Parathyroid adenoma (tissue), 2 donors: ENCODE measurements around the gene S100A1.
A peak's percentile ranks its signal among the peaks of the same experiment; 100 is the strongest.

Source experiments
- H2AFZ ChIP-seq: fragments of 300-600 bp; sonication (generic); one replicate; pipeline ENCODE4 v1.7.0; 2017; ENCODE audit warnings: antibody characterized with exemption, mild to moderate bottlenecking
- H3K27ac ChIP-seq: fragments of 300-600 bp; sonication (generic); one replicate; pipeline ENCODE4 v1.7.0; 2017
- H3K27me3 ChIP-seq: fragments of 300-600 bp; sonication (generic); one replicate; pipeline ENCODE4 v1.7.0; 2017; ENCODE audit warnings: low read length; ENCODE audit not compliant: control insufficient read depth, insufficient read depth
- H3K36me3 ChIP-seq: fragments of 300-600 bp; sonication (generic); one replicate; pipeline ENCODE4 v1.7.0; 2017; ENCODE audit warnings: low read length; ENCODE audit not compliant: control insufficient read depth, insufficient read depth
- H3K4me1 ChIP-seq: fragments of 300-600 bp; sonication (generic); one replicate; pipeline ENCODE4 v1.7.0; 2017; ENCODE audit warnings: control low read depth
- H3K4me2 ChIP-seq: fragments of 300-600 bp; sonication (generic); one replicate; pipeline ENCODE4 v1.7.0; 2017; ENCODE audit warnings: low read length
- H3K4me3 ChIP-seq: fragments of 300-600 bp; sonication (generic); one replicate; pipeline ENCODE4 v1.7.0; 2017; ENCODE audit warnings: low read depth, low read length
- H3K79me2 ChIP-seq: fragments of 300-600 bp; sonication (generic); one replicate; pipeline ENCODE4 v1.7.0; 2017; ENCODE audit warnings: control low read depth
- H3K9ac ChIP-seq: fragments of 300-600 bp; sonication (generic); one replicate; pipeline ENCODE4 v1.7.0; 2017; ENCODE audit warnings: mild to moderate bottlenecking
- H3K9me3 ChIP-seq: fragments of 300-600 bp; sonication (generic); one replicate; pipeline ENCODE4 v1.7.0; 2017; ENCODE audit warnings: low read length; ENCODE audit not compliant: control insufficient read depth
- CTCF ChIP-seq: fragments of 300-600 bp; sonication (generic); IDR thresholded peaks from one replicate; pipeline ENCODE4 v1.7.0; 2017; ENCODE audit warnings: antibody characterized with exemption, mild to moderate bottlenecking
- donor health status: primary hyperparathyroidism.

Gene S100A1

GRCh38 chr1:153626904-153627714 is 1.1 kb upstream of the S100A1 start, which contains the start of gene S100A13:
S100A13 (minus strand) TSS chr1:153627505; CDS start chr1:153626472, 1,033 bp downstream.
- Histone ChIP-seq H3K4me2 (peak within 1 kb of the TSS; percentile 65), H2AFZ (peak within 1 kb of the TSS; percentile 73), H3K27ac (peak within 1 kb of the TSS; percentile 98), H3K79me2 (peaks cover 6% of the 10 kb centered on the region), H3K36me3 (no peaks in the 10 kb centered on the region), H3K27me3 (no peaks in the 10 kb centered on the region), H3K9ac (peak within 1 kb of the TSS; percentile 69), H3K4me1 (peaks cover 16% of the 10 kb centered on the region), H3K9me3 (no peaks in the 10 kb centered on the region), H3K4me3 (peak within 1 kb of the TSS; percentile 76)
- peak; percentile 62 for TF ChIP-seq CTCF

GRCh38 chr1:153628638-153629342 is 556 bp downstream of the S100A1 start:
- H3K79me2 ChIP-seq, result peaks cover 4% of the 10 kb centered on the region
- H3K9me3 ChIP-seq, result no peaks in the 10 kb centered on the region
- peak overlapping the region; percentile 73 for H2AFZ ChIP-seq
- peak overlapping the region; percentile 98 for H3K27ac ChIP-seq
- no peaks in the 10 kb centered on the region for H3K36me3 ChIP-seq
- peak overlapping the region; percentile 76 for H3K4me3 ChIP-seq
- H3K4me2 ChIP-seq, result peak overlapping the region; percentile 65
- H3K9ac ChIP-seq, result no peak overlapping the region
- TF ChIP-seq CTCF, result no peak
- no peaks in the 10 kb centered on the region for H3K27me3 ChIP-seq
- H3K4me1 ChIP-seq, result peaks cover 16% of the 10 kb centered on the region

GRCh38 chr1:153629343-153629665 is 1.1 kb downstream of the S100A1 start:
- H3K9ac ChIP-seq, result no peak overlapping the region
- peaks cover 3% of the 10 kb centered on the region for H3K79me2 ChIP-seq
- H3K4me2 ChIP-seq, result peak overlapping the region; percentile 65
- no peaks in the 10 kb centered on the region for H3K36me3 ChIP-seq
- H3K9me3 ChIP-seq, result no peaks in the 10 kb centered on the region
- no peak overlapping the region for H3K4me3 ChIP-seq
- no peak for TF ChIP-seq CTCF
- no peak overlapping the region for H2AFZ ChIP-seq
- no peaks in the 10 kb centered on the region for H3K27me3 ChIP-seq
- peak overlapping the region; percentile 98 for H3K27ac ChIP-seq
- H3K4me1 ChIP-seq, result peaks cover 16% of the 10 kb centered on the region

GRCh38 chr1:153629971-153630370 is 1.7 kb downstream of the S100A1 start:
- H2AFZ ChIP-seq, result no peak overlapping the region
- H3K4me3 ChIP-seq, result no peak overlapping the region
- H3K27ac ChIP-seq, result peak overlapping the region; percentile 98
- H3K4me1 ChIP-seq, result peaks cover 16% of the 10 kb centered on the region
- TF ChIP-seq CTCF, result no peak
- H3K9me3 ChIP-seq, result no peaks in the 10 kb centered on the region
- H3K4me2 ChIP-seq, result no peak overlapping the region
- H3K9ac ChIP-seq, result no peak overlapping the region
- no peaks in the 10 kb centered on the region for H3K36me3 ChIP-seq
- peaks cover 3% of the 10 kb centered on the region for H3K79me2 ChIP-seq
- no peaks in the 10 kb centered on the region for H3K27me3 ChIP-seq
